NB4 (cell line): Measurements from ENCODE around the gene AMIGO2.

Experiments used
- MYC ChIP-seq: IDR thresholded peaks from 2 replicates; pipeline ENCODE4 v1.6.1; 2011; ENCODE audit warnings: low read depth, low read length
- POLR2A ChIP-seq: IDR thresholded peaks from 2 replicates; pipeline ENCODE4 v1.6.1; 2011; ENCODE audit warnings: mild to moderate bottlenecking; ENCODE audit not compliant: insufficient read length; ENCODE audit errors: extremely low read depth
- TF ChIP-seq, protein P1 (sequence below): IDR thresholded peaks from one replicate; pipeline ENCODE4 v1.5.1; 2012; ENCODE audit warnings: low read depth, low read length
- TF ChIP-seq, protein P2 (sequence below): IDR thresholded peaks from 2 replicates; pipeline ENCODE4 v1.6.1; 2011; ENCODE audit warnings: low read depth, low read length

DNA sequence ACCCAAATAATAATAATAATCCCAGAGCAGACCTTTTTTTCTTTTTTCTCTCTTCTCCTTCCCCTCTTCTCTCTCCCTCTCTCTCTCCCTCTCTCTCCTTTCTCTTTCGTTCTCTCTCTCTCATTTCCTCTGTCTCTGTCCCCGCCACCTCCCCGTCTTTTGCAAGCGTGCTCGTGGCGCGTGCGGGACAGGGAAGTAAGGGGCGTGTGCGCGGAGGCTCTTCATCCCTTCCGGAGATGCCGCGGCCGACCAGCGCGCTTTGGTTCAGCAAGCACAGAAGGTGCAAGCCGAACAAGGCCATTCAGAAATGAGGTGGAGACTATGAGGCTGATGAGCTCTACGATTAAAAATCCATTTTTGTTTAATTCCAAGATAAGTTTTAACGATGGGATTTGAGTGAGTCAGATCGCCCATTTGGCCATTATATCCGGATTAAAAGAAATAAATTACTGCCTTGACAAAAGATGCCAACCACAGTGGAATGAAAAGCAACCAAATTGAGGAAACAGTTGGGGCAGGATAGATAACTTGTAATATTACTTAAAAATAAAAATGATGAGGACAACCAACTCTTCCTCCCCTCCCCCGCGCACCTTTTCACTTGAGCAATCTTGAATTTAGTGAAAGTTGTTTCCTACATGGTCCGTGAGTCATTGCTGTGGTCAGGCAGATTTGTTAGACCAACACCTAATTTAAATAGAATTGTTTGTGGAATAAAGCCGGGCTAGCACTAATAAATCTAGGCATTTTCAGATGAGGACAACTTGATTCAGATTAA, 1.2 kb upstream of the AMIGO2 start:
- TF ChIP-seq POLR2A (no peak), MYC (no peak)
- TF ChIP-seq, protein P1, sequence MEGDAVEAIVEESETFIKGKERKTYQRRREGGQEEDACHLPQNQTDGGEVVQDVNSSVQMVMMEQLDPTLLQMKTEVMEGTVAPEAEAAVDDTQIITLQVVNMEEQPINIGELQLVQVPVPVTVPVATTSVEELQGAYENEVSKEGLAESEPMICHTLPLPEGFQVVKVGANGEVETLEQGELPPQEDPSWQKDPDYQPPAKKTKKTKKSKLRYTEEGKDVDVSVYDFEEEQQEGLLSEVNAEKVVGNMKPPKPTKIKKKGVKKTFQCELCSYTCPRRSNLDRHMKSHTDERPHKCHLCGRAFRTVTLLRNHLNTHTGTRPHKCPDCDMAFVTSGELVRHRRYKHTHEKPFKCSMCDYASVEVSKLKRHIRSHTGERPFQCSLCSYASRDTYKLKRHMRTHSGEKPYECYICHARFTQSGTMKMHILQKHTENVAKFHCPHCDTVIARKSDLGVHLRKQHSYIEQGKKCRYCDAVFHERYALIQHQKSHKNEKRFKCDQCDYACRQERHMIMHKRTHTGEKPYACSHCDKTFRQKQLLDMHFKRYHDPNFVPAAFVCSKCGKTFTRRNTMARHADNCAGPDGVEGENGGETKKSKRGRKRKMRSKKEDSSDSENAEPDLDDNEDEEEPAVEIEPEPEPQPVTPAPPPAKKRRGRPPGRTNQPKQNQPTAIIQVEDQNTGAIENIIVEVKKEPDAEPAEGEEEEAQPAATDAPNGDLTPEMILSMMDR: no peak
- TF ChIP-seq, protein P2, sequence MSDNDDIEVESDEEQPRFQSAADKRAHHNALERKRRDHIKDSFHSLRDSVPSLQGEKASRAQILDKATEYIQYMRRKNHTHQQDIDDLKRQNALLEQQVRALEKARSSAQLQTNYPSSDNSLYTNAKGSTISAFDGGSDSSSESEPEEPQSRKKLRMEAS: no peak
